ENCODE measurements around the gene JHY.

JHY gene

DNA sequence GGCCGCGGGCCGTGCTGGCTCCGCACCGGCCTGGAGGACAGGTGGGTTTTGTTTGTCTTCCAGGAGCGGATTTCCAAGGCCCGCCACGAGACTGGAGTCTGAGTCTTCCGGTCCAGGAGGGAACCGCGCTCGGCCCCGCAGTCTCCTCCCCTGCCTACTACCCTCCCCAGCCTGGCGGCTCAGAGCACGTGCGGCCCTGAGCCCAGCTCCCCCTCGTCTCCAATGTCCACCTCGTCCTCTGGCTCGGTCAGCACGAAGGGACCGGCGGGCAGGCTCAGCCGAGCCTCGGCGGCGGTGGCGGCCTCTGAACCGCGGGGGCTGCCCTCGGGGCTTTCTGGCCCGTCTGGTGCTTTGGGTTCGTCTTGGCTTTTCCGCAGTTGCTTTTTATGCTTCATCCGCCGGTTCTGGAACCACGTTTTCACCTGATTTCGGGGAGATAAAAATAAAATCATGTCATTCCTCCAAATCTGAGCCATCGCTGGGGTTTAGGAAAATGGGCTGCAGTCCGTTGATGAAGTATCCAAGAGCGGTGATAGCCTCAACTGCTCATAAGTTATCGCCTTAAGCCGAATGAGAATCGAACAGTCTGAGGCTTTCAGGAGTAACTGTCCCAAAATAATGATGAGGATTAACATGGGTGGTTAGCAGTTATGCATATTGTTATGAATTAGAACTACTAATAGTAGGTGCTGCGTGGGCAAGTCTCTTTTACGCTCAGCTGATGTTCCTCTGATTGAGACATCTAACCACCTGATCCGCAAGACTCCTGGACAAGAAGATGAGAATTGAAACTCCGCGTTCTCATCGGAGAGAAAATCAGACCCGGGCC, 95.1 kb downstream of the JHY start:
- H3K27me3 ChIP-seq (ENCODE audit: insufficient read depth, low read length, poor library complexity), result peaks cover 13% of the 10 kb centered on the region
- no peaks in the 10 kb centered on the region for H3K79me2 ChIP-seq (ENCODE audit: insufficient read depth, low read length)
- no peak overlapping the region for H3K27ac ChIP-seq (ENCODE audit: low read length)
- peaks cover 9% of the 10 kb centered on the region for H4K20me1 ChIP-seq (ENCODE audit: insufficient read depth, low read length)
- no peak overlapping the region for H3K4me3 ChIP-seq (ENCODE audit: low read depth in 1 of 2, low read length in 2 of 2)
- no peaks in the 10 kb centered on the region for H3K4me1 ChIP-seq (ENCODE audit: insufficient read depth, low read length)
- H2AFZ ChIP-seq (ENCODE audit: low read depth, low read length), result no peak overlapping the region
- H3K9me3 ChIP-seq (ENCODE audit: insufficient read depth, low read length, severe bottlenecking), result no peaks in the 10 kb centered on the region
- H3K36me3 ChIP-seq (ENCODE audit: insufficient read depth, low read length), result no peaks in the 10 kb centered on the region
- DNase-seq (no peak), ATAC-seq (ENCODE audit: insufficient read depth, low read depth) (no peak)
- no peak for TF ChIP-seq EZH2 (IDR thresholded peaks at IDR 0.05; ENCODE audit: borderline replicate concordance, low read depth, low read length, severe bottlenecking)
- TF ChIP-seq, protein P1, sequence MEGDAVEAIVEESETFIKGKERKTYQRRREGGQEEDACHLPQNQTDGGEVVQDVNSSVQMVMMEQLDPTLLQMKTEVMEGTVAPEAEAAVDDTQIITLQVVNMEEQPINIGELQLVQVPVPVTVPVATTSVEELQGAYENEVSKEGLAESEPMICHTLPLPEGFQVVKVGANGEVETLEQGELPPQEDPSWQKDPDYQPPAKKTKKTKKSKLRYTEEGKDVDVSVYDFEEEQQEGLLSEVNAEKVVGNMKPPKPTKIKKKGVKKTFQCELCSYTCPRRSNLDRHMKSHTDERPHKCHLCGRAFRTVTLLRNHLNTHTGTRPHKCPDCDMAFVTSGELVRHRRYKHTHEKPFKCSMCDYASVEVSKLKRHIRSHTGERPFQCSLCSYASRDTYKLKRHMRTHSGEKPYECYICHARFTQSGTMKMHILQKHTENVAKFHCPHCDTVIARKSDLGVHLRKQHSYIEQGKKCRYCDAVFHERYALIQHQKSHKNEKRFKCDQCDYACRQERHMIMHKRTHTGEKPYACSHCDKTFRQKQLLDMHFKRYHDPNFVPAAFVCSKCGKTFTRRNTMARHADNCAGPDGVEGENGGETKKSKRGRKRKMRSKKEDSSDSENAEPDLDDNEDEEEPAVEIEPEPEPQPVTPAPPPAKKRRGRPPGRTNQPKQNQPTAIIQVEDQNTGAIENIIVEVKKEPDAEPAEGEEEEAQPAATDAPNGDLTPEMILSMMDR (IDR thresholded peaks at IDR 0.05; ENCODE audit: borderline replicate concordance, extremely low read depth, low read length, poor library complexity, severe bottlenecking), result no peak
- H3K4me2 ChIP-seq (ENCODE audit: insufficient read depth, low read length), result no peak overlapping the region
- no peak overlapping the region for H3K9ac ChIP-seq (ENCODE audit: low read depth, low read length)

DNA sequence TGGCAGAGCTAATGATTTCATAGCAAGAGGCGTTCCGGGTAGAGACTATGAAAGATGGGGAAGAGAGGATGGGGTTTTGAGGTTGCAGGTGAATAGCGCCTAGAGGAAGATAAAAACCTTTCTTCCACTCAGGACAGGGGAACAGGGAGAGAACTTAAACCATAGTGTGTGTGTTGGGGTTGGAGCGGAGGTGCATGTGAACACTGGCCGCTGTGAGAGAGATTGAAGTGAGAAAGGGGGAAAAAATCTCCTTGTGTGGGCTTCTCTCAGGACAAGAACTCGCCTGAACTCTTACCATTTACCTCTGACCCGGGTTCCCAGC, 95.7 kb downstream of the JHY start:
- no peak for TF ChIP-seq EZH2 (IDR thresholded peaks at IDR 0.05; ENCODE audit: borderline replicate concordance, low read depth, low read length, severe bottlenecking)
- TF ChIP-seq, protein P1 (IDR thresholded peaks at IDR 0.05; ENCODE audit: borderline replicate concordance, extremely low read depth, low read length, poor library complexity, severe bottlenecking), result no peak
- Histone ChIP-seq H3K4me3 (ENCODE audit: low read depth in 1 of 2, low read length in 2 of 2) (no peak overlapping the region), H3K27me3 (ENCODE audit: insufficient read depth, low read length, poor library complexity) (peaks cover 13% of the 10 kb centered on the region), H3K36me3 (ENCODE audit: insufficient read depth, low read length) (no peaks in the 10 kb centered on the region), H3K79me2 (ENCODE audit: insufficient read depth, low read length) (no peaks in the 10 kb centered on the region), H3K4me1 (ENCODE audit: insufficient read depth, low read length) (no peaks in the 10 kb centered on the region), H3K27ac (ENCODE audit: low read length) (no peak overlapping the region), H3K9me3 (ENCODE audit: insufficient read depth, low read length, severe bottlenecking) (no peaks in the 10 kb centered on the region), H4K20me1 (ENCODE audit: insufficient read depth, low read length) (peaks cover 9% of the 10 kb centered on the region), H2AFZ (ENCODE audit: low read depth, low read length) (no peak overlapping the region), H3K4me2 (ENCODE audit: insufficient read depth, low read length) (no peak overlapping the region), H3K9ac (ENCODE audit: low read depth, low read length) (no peak overlapping the region)
- ATAC-seq (ENCODE audit: insufficient read depth, low read depth) (no peak), DNase-seq (no peak)

DNA sequence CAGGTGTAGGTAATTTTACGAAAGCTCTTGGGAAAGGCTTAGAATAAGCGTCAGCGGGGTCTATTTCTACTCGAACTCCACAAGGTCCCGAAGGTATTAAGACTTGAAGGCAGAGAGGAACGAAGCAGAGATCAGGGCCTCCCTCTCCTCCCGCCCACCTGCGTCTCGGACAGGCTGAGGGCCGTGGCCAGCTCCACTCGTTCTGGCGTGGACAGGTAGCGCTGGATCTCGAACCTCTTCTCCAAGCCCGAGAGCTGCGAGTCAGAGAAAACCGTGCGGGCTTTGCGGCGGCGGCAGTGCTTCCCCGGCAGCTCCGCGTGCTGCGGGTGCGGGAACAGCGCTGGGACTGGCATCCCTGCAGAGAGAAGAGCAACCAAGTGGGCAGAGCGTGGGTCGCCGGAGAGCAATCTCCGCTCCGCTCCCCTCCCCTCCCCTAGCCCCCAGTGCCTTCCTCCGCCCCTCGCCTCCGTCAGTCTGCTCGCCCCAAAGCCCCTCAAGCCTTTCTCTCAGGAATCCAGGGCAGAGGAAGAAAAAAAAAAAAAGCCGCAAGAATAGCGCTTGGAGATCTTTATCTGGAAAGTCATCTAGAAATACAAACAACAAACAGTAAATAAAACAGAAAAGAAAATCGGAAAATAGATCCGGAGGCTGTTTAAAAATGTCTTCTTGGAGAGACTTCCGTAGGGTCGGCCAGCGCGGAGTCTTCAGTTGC, 96.7 kb downstream of the JHY start:
- no peaks in the 10 kb centered on the region for H3K36me3 ChIP-seq (ENCODE audit: insufficient read depth, low read length)
- no peak overlapping the region for H3K4me3 ChIP-seq (ENCODE audit: low read depth in 1 of 2, low read length in 2 of 2)
- TF ChIP-seq EZH2 (IDR thresholded peaks at IDR 0.05; ENCODE audit: borderline replicate concordance, low read depth, low read length, severe bottlenecking), result no peak
- TF ChIP-seq, protein P1 (IDR thresholded peaks at IDR 0.05; ENCODE audit: borderline replicate concordance, extremely low read depth, low read length, poor library complexity, severe bottlenecking), result no peak
- H3K9me3 ChIP-seq (ENCODE audit: insufficient read depth, low read length, severe bottlenecking), result no peaks in the 10 kb centered on the region
- H4K20me1 ChIP-seq (ENCODE audit: insufficient read depth, low read length), result peaks cover 16% of the 10 kb centered on the region
- peaks cover 10% of the 10 kb centered on the region for H3K27me3 ChIP-seq (ENCODE audit: insufficient read depth, low read length, poor library complexity)
- H3K79me2 ChIP-seq (ENCODE audit: insufficient read depth, low read length), result no peaks in the 10 kb centered on the region
- H3K27ac ChIP-seq (ENCODE audit: low read length), result no peak overlapping the region
- no peak for DNase-seq
- no peak for ATAC-seq (ENCODE audit: insufficient read depth, low read depth)
- no peak overlapping the region for H3K4me2 ChIP-seq (ENCODE audit: insufficient read depth, low read length)
- H2AFZ ChIP-seq (ENCODE audit: low read depth, low read length), result no peak overlapping the region
- H3K4me1 ChIP-seq (ENCODE audit: insufficient read depth, low read length), result no peaks in the 10 kb centered on the region
- no peak overlapping the region for H3K9ac ChIP-seq (ENCODE audit: low read depth, low read length)

All from DND-41 (cell line).